Measurements from ENCODE around the gene OR11G2.
"Not testable (repeated sequence)": the region's sequence is repeated elsewhere in the genome, so short reads cannot be mapped to it uniquely, and the experiment has no call there.

OR11G2 gene, protein sequence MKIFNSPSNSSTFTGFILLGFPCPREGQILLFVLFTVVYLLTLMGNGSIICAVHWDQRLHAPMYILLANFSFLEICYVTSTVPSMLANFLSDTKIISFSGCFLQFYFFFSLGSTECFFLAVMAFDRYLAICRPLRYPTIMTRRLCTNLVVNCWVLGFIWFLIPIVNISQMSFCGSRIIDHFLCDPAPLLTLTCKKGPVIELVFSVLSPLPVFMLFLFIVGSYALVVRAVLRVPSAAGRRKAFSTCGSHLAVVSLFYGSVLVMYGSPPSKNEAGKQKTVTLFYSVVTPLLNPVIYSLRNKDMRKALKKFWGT

GRCh38 chr14:20190596-20190995 lies at the start of gene OR11G2:
Gene OR11G2 (plus strand): TSS chr14:20190896. CDS start chr14:20197438, 6,542 bp downstream.
- no peak for DNase-seq (ENCODE audit: low read depth in 2 of 2)

DNA sequence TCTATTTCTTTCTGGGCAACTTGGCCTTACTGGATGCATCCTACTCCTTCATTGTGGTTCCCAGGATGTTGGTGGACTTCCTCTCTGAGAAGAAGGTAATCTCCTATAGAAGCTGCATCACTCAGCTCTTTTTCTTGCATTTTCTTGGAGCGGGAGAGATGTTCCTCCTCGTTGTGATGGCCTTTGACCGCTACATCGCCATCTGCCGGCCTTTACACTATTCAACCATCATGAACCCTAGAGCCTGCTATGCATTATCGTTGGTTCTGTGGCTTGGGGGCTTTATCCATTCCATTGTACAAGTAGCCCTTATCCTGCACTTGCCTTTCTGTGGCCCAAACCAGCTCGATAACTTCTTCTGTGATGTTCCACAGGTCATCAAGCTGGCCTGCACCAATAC lies 46.8 kb upstream of the OR11G2 start:
- DNase-seq (ENCODE audit: low read depth in 2 of 2) = no peak

DNA sequence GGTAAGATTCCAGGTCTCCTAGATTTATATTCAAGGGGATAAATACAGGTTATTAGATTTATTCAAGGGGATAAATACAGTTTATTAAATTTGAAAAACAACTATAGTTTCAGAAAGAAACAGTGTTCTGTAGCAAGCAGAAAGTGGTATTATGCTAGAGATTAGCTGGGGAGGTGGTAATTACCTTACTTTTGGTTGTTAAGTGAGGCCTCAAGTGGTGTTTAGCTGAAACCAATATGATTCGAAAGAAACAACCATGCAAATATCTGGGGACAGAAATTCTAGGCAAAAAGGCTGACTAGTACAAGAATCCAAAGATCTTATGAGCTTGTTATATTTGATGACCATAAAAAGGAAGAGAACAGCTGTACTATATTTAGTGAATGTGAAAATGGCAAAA lies 45.9 kb upstream of the OR11G2 start:
- no peak for DNase-seq (ENCODE audit: low read depth in 2 of 2)

DNA sequence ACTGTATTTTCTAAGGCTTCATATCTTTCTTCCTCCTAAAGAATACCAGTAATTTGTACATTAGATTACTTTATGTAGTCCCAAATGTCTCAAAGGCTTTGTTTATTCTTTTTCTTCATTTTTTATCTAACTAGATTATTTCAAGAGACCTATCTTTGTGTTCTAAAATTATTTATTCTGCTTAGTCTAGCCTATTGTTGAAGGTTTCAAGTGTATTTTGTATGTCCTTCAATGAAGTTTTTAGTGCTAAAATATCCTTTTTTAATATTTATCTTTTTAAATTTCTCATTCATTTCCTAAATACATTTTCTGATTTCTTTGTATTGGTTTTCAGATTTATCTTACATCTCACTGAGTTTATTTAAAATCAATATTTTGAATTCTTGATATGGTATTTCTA lies 26.2 kb upstream of the OR11G2 start:
- DNase-seq (ENCODE audit: low read depth in 2 of 2) = no peak

DNA sequence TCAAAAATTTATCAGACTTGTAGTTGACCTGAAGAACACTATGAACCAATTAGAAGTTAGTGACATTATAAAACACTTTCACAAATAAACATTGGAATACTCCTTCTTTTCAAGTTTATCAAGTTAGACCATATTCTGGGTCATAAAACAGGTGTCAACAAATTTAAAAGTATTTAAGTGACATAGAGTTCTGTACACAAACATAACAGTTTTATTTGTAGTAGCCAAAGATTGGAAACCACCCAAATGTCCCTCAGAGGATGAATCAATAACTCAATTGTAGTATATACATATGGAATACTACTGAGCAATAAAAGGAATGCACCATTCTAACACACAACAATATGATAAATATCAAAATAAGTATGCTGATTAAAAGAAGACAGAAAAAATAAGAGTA lies 23.6 kb upstream of the OR11G2 start:
- DNase-seq (ENCODE audit: low read depth in 2 of 2) = no peak

- DNase-seq (ENCODE audit: low read depth in 2 of 2) = not testable (repeated sequence)
Observed at GRCh38 chr14:20169852-20170251, 20.8 kb upstream of the OR11G2 start.

GRCh38 chr14:20174205-20174604 lies 16.5 kb upstream of the OR11G2 start:
- DNase-seq (ENCODE audit: low read depth in 2 of 2) = not testable (repeated sequence)

DNA sequence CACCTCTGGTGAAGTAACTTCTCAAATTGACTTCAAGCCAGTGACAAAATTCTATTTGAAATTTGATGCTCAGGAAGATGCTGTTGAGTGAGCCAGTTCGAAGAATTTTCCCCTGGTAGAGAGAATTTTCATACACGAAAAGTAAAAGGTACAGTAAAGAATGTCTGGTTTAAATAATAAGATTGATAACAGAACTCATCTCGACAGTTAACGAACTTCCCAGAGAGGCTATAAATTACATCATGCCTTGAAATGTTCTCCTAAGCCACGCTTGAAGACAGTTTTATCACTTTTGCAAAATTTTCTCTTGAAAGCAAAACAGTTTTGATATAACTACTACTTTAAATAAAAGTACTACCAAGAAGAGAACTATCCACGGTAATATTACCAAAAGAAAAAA lies 14.4 kb upstream of the OR11G2 start:
- no peak for DNase-seq (ENCODE audit: low read depth in 2 of 2)

GRCh38 chr14:20177433-20177974 lies 13.2 kb upstream of the OR11G2 start:
- no peak for DNase-seq (ENCODE audit: low read depth in 2 of 2)

GRCh38 chr14:20179218-20179617 lies 11.5 kb upstream of the OR11G2 start:
- DNase-seq (ENCODE audit: low read depth in 2 of 2) = no peak

- no peak for DNase-seq (ENCODE audit: low read depth in 2 of 2)
Observed at GRCh38 chr14:20179880-20180279, 10.8 kb upstream of the OR11G2 start.

DNA sequence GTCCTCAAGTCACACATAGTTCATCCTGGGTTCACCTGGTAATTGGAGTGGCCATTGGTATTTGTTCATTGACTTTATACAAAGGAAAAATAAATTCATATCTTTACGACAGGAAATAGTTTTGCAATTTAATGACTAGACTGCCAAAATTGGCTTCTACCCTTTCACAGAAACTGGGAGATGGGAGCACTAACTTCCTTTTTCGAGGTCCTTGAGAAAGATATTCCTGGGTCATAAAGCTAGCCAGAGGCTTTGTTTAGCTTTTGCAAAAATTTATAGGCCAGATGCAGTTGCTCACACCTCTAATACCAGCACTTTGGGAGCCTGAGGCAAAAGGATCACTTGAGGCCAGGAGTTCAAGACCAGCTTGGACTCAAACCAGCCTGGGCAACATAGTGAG lies 10.2 kb upstream of the OR11G2 start:
- no peak for DNase-seq (ENCODE audit: low read depth in 2 of 2)

- no peak for DNase-seq (ENCODE audit: low read depth in 2 of 2)
Observed at GRCh38 chr14:20184181-20184580, 6.5 kb upstream of the OR11G2 start.

- no peak for DNase-seq (ENCODE audit: low read depth in 2 of 2)
Observed at GRCh38 chr14:20191396-20191795, 700 bp downstream of the OR11G2 start.

- no peak for DNase-seq (ENCODE audit: low read depth in 2 of 2)
Observed at GRCh38 chr14:20194101-20194500, 3.4 kb downstream of the OR11G2 start.

DNA sequence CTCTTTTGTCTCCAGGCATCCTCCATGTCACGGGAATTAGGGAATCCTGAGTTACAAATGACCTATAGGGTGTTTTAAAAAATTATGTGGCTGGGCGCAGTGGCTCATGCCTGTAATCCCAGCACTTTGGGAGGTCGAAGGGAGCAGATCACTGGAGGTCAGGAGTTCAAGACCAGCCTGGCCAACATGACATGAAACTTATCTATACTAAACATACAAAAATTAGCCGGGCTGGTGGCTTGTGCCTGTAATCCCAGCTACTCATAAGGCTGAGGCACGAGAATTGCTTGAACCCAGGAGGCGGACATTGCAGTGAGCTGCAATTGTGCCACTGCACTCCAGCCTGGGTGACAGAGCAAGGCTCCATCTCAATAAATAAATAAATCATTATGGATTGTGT lies 4.5 kb downstream of the OR11G2 start:
- not testable (repeated sequence) for DNase-seq (ENCODE audit: low read depth in 2 of 2)

- DNase-seq (ENCODE audit: low read depth in 2 of 2) = no peak
Observed at GRCh38 chr14:20195911-20196310, 5.2 kb downstream of the OR11G2 start.

- no peak for DNase-seq (ENCODE audit: low read depth in 2 of 2)
Observed at GRCh38 chr14:20197459-20197858, 6.8 kb downstream of the OR11G2 start.

DNA sequence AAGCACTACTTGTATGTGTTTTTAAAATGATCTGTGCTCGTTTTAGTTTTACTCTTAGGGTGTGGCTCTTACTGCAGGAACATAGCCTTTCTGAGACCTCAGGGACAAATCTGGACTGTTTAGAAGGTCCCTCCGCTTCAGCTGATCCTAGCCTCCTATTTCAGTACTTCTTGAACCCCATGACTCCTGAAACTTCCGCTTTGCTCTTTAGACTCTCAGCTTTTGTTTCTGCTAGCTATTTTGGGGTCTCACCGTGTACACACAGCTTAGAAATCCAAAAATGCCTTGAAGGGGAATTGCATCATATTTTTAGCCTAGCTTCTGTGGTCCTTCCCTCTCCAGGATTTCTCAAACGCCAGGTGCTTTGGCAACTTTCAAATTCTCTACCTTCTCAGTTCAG lies 8.3 kb downstream of the OR11G2 start:
- no peak for DNase-seq (ENCODE audit: low read depth in 2 of 2)

- no peak for DNase-seq (ENCODE audit: low read depth in 2 of 2)
Observed at GRCh38 chr14:20204721-20205120, 14.0 kb downstream of the OR11G2 start.

DNA sequence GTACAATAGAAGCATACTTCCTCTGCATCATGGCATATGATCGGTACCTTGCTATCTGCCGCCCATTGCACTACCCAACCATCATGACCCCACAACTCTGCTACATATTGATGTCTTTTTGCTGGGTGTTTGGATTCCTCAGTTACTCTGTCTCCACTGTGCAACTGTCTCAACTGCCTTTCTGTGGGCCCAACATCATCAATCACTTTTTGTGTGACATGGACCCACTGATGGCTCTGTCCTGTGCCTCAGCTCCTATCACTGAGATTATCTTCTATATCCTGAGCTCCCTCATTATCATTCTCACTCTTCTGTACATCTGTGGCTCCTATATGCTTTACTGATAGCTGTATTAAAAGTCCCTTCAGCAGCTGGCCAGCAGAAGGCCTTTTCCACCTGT lies 18.9 kb downstream of the OR11G2 start:
- no peak for DNase-seq (ENCODE audit: low read depth in 2 of 2)

GRCh38 chr14:20212406-20212805 lies 21.7 kb downstream of the OR11G2 start:
- not testable (repeated sequence) for DNase-seq (ENCODE audit: low read depth in 2 of 2)

GRCh38 chr14:20215196-20215595 lies 24.5 kb downstream of the OR11G2 start:
- DNase-seq (ENCODE audit: low read depth in 2 of 2) = no peak

DNA sequence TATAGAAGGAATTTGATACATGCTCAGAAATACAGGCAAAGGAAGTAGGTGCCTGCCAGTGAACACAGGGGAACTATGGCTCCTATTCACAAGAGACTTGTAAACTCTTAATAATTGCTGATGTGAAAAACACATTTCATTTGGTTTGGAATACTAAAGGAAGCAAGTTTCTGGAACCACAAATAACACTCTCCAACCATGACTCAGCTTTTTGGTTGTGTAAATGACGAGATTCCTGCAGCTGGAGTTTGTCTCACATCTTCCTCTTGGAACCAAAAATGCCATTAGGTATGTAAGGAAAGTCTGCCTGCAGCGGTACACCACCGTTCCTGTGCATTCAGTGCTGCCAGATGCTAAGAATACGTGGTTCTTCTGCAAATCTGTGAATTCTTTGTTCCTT lies 28.3 kb downstream of the OR11G2 start:
- no peak for DNase-seq (ENCODE audit: low read depth in 2 of 2)

Measured in stimulated activated CD4-positive, alpha-beta T cell treated with anti-CD3 and anti-CD28 coated beads, Interleukin-1b, Interleukin-23, amount 100 ng/mL, for 4 hours (primary cell).